HL-60 (cell line): ENCODE results near the gene HNRNPF.

Experiments used
- CTCF ChIP-seq: IDR thresholded peaks from one replicate; pipeline ENCODE4 v1.5.1; 2011; ENCODE audit warnings: low read length, control low read depth, inconsistent platforms; ENCODE audit not compliant: insufficient read depth
- GABPA ChIP-seq: IDR thresholded peaks from 2 replicates; pipeline ENCODE4 v1.6.1; 2012; ENCODE audit warnings: low read depth

- TF ChIP-seq GABPA, result no peak
- TF ChIP-seq CTCF, result no peak
Observed at GRCh38 chr10:43373461-43373860, 35.5 kb downstream of the HNRNPF start.
